ENCODE results near the gene LAMA3. TPM values are rescaled to one million over a fixed set of nuclear protein-coding genes. Genes with fewer than 3 reads are reported as not detected.

The LAMA3 gene
- total RNA-seq, 1 experiment from 2014 or later = 5.6 TPM

DNA sequence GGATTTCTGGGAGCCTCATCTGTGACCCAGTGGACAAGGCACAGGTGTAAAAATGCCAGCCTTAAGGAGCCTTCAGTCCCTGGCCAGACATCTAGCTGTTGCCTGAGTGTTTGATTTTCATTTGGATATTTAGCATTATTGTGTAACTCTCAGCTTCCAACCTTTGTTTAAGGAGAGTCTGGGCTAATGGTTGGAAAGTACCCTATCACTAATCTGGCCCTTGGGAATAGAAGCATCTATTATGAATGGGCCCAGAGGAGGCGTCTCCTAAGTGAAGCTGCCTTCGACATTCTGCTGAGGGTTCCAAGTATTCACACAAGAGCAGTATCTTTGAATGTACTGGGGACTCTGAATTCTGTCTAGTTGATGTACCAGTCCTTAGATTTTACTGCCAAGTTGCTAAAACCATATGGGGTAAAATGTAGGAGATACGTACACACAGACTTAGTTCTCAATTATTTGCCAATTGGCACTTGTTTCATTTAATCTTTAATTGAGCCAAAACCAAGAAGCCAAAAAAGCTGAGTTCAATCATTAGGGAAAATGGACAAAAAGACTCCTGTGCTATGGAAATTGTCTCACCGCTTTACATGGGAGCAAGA, 19.3 kb upstream of the LAMA3 start:
- CTCF ChIA-PET = no interaction called here
- H3K27ac ChIP-seq (ENCODE audit: low read depth, low read length) = no peak overlapping the region
- no peak overlapping the region for H3K4me3 ChIP-seq (replicated peaks in 1 of 2; ENCODE audit: low read depth in 1 of 2, low read length in 2 of 2)
- no peaks in the 10 kb centered on the region for H3K27me3 ChIP-seq (ENCODE audit: insufficient read depth, low read length)
- no peaks in the 10 kb centered on the region for H4K20me1 ChIP-seq (ENCODE audit: insufficient read depth)
- no peaks in the 10 kb centered on the region for H3K36me3 ChIP-seq (ENCODE audit: control insufficient read depth in 1 of 2, insufficient read depth in 2 of 2, low read length in 2 of 2)
- no peaks in the 10 kb centered on the region for H3K9me2 ChIP-seq (ENCODE audit: insufficient read depth)
- RAD21 ChIA-PET (ENCODE audit: low non-redundant PET in 1 of 2, low total read pairs in 2 of 2, uncharacterized antibody in 2 of 2, unreplicated experiment in 2 of 2) = no interaction called here
- TF ChIP-seq YY1 (IDR thresholded peaks at IDR 0.05; ENCODE audit: extremely low read depth, insufficient replicate concordance, low read depth, low read length) (no peak), JUND (IDR thresholded peaks at IDR 0.05) (no peak), EZH2 (IDR thresholded peaks at IDR 0.05) (no peak), FOSL1 (IDR thresholded peaks at IDR 0.05; ENCODE audit: low read depth) (no peak), SP1 (IDR thresholded peaks at IDR 0.05; ENCODE audit: low read depth) (no peak), POLR2AphosphoS5 (IDR thresholded peaks at IDR 0.05; ENCODE audit: low read depth, low read length) (no peak), SIN3A (IDR thresholded peaks at IDR 0.05; ENCODE audit: low read depth) (no peak), SRF (IDR thresholded peaks at IDR 0.05; ENCODE audit: low read depth) (no peak), CEBPB (IDR thresholded peaks at IDR 0.05; ENCODE audit: low read depth) (no peak), CBX3 (IDR thresholded peaks at IDR 0.05; ENCODE audit: low read depth) (no peak), ZNF274 (IDR thresholded peaks at IDR 0.05; ENCODE audit: low read depth, low read length) (no peak), ELF1 (IDR thresholded peaks at IDR 0.05; ENCODE audit: borderline replicate concordance, low read depth) (no peak), POLR2A (IDR thresholded peaks at IDR 0.05; ENCODE audit: borderline replicate concordance, extremely low read depth, insufficient read depth, insufficient read length) (no peak), TCF7L2 (IDR thresholded peaks at IDR 0.05; ENCODE audit: borderline replicate concordance, extremely low read depth, insufficient read depth, insufficient read length) (no peak), RAD21 (IDR thresholded peaks at IDR 0.05; ENCODE audit: low read depth) (no peak)
- TF ChIP-seq, protein P1, sequence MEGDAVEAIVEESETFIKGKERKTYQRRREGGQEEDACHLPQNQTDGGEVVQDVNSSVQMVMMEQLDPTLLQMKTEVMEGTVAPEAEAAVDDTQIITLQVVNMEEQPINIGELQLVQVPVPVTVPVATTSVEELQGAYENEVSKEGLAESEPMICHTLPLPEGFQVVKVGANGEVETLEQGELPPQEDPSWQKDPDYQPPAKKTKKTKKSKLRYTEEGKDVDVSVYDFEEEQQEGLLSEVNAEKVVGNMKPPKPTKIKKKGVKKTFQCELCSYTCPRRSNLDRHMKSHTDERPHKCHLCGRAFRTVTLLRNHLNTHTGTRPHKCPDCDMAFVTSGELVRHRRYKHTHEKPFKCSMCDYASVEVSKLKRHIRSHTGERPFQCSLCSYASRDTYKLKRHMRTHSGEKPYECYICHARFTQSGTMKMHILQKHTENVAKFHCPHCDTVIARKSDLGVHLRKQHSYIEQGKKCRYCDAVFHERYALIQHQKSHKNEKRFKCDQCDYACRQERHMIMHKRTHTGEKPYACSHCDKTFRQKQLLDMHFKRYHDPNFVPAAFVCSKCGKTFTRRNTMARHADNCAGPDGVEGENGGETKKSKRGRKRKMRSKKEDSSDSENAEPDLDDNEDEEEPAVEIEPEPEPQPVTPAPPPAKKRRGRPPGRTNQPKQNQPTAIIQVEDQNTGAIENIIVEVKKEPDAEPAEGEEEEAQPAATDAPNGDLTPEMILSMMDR (IDR thresholded peaks at IDR 0.05 in 2 of 3, conservative IDR thresholded peaks at IDR 0.05 in 1 of 3; ENCODE audit: borderline replicate concordance in 1 of 3, insufficient read depth in 1 of 3, low read depth in 2 of 3, low read length in 2 of 3) = no peak
- TF ChIP-seq, protein P2, sequence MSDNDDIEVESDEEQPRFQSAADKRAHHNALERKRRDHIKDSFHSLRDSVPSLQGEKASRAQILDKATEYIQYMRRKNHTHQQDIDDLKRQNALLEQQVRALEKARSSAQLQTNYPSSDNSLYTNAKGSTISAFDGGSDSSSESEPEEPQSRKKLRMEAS (IDR thresholded peaks at IDR 0.05) = no peak
- no peaks in the 10 kb centered on the region for H3K79me2 ChIP-seq (ENCODE audit: insufficient read depth, low read length)
- no peak overlapping the region for H3K4me2 ChIP-seq (ENCODE audit: low read length)
- no peak for DNase-seq (ENCODE audit: low read depth, low spot score)
- intact Hi-C loops (cut with micrococcal nuclease) = no loop called here
- POLR2A ChIA-PET = interaction anchor here (0.6 kb wide), 1 partner anchor 39 kb away, joined by 3 read pairs; no protein-coding TSS in a partner anchor
- no peak for ATAC-seq
- H2AFZ ChIP-seq (ENCODE audit: low read depth, low read length, poor library complexity, severe bottlenecking) = no peak overlapping the region
- H3K9me3 ChIP-seq (ENCODE audit: control insufficient read depth in 1 of 2, insufficient read depth in 1 of 2, low read depth in 1 of 2, low read length in 2 of 2) = no peaks in the 10 kb centered on the region
- H3K9ac ChIP-seq (ENCODE audit: low read length) = no peak overlapping the region
- 0 out of 4 replicates have a peak, but pooled peaks cover 0 to 3% of the 10 kb centered on the region in 2 experiments for H3K4me1 ChIP-seq (ENCODE audit: control insufficient read depth in 1 of 2, insufficient read depth in 2 of 2, low read length in 2 of 2)
- BruUV-seq (replicated peaks) = no TSS peak

Measured in HCT116 (cell line).